HG02588 (cell line): ENCODE results near the gene ST7.
"Not testable (repeated sequence)": the region's sequence is repeated elsewhere in the genome, so short reads cannot be mapped to it uniquely, and the experiment has no call there.

Source experiments
- ATAC-seq: cut with Tn5 transposase; IDR thresholded peaks from one replicate; pipeline ENCODE4 v1.9.1; 2021; ENCODE audit warnings: mild to moderate bottlenecking, moderate library complexity; ENCODE audit not compliant: unreplicated experiment

The ST7 gene

GRCh38 chr7:116949941-116950801 is 3.1 kb upstream of the ST7 start:
- no peak for ATAC-seq

- no peak for ATAC-seq
Measured at GRCh38 chr7:116950889-116951351, 2.4 kb upstream of the ST7 start.

DNA sequence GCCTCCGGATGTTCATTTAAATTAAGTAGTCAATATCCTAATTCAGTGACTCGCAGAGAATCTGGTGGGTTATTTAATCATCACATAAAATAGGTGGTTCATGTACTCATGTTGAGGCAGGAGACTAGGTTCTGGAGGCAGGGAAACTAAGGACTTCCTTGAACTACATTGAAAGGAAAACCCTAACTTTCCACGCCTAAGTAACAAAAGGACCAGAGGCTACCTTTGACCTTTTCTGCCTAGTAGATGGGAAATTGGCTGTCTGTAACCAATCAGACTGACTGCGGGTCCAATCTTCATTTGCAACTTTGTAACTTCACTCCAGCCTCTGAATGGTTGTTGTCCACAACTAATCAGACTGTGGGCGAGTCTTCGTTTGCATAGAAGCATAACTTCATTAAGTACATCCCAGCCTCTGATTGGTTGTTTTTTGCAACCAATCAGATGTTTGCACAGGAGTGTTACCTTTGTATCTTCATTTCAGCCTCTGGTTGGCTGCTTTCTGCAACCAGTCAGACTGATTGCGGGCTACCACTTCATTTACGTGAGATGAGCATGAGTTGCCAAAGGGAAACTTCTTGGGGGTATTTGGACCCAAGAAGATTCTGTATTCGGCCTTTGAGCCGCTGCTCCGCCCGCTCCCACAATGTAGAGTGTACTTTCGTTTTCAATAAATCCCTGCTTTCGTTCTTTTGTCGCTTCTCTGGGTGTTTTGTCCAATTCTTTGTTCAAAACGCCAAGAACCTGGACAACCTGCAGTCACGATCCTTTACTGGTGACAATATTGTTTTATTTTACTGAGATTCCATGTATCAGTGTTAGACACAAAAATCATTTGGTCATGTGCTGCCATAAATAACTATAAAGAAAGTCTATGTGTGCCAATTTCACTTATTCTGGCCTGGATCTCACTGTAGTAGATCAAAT is 1.7 kb upstream of the ST7 start:
- ATAC-seq, result no peak

GRCh38 chr7:116952635-116953371 is 498 bp upstream of the ST7 start:
- ATAC-seq, result no peak

DNA sequence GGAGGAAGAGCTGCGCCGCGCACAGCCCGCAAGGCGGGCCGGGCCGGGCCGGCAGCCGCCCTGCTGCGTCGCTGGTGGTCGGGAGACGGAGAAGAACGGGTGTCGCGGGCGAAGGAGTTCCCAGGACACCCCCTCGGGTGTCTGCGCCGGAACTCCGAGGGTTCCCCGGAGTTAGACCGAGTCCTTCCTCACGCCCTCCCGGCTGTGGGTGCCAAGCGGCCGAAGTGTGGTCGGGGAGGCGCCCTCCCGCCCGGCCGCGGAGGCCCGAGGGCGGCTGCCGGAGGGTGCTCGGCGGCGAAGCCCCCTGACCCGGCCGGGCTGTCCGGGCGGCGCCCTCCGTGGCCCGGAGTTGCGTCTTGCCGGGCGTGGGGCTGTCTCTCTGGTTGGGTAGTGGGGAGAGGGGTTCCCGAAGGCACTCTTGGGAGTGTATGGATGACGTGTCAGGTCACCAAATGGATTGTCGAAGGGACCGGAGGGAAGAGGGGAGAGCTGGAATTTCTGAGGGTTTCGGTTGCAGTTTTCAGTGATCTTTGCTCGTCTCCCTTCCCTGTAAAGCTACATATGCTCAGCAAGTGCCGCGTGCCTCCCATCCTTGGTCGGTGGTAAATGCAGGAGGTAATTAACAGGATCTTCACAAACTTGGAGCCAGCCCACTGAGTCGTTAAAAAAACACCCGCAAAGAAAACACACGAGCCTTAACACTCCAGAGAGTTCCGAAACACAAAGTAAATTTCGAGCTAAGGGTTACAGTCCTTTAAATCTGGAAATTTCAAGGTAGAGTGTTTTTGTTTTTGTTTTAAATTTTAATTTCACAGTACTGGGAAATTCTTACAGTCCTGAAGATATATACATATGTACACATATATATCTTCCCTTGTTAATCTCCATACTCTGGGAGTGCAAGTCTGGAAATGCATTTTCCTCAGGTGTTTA is 871 bp downstream of the ST7 start:
- ATAC-seq, result peak; percentile 19

DNA sequence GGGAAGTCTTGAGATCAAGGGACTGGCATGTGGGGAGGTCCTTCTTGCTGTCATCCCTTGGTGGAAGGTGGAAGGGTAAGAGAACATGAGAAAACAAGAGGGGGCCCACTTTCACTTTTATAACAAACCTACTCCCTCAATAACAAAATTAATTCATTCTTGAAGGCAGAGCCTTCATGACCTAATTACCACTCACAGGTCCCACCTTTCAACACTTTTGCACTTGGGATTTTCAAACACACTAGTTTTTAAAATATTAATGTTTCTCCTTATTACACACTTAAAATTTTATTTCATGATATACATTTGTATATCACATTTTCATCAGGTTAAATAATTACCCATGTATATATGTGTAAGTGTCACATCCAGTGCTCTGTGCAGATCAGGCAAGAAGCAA is 2.0 kb downstream of the ST7 start:
- no peak for ATAC-seq

- ATAC-seq, result peak; percentile 66
Measured at GRCh38 chr7:116955801-116956476, 2.6 kb downstream of the ST7 start.

- ATAC-seq, result no peak
Measured at GRCh38 chr7:116956477-116956804, 3.1 kb downstream of the ST7 start.

DNA sequence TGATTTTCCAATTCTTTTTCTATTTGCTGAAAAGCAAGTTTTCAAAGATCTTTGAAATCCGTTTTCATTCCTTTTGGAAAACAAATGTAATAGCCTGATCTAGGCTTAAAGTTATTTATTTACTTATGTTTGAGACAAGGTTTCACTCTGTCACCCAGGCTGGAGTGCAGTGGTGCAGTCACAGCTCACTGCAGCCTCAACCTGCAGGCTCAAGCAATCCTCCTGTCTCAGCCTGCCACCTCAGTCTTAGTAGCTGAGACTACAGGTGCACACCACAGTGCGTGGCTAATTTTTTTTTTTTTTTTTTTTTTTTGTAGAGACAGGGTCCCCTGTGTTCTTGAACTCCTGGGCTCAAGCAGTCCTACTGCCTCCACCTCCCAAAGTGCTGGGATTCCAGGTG is 4.6 kb downstream of the ST7 start:
- ATAC-seq, result no peak

GRCh38 chr7:116961966-116962673 is 8.8 kb downstream of the ST7 start:
- not testable (repeated sequence) for ATAC-seq

DNA sequence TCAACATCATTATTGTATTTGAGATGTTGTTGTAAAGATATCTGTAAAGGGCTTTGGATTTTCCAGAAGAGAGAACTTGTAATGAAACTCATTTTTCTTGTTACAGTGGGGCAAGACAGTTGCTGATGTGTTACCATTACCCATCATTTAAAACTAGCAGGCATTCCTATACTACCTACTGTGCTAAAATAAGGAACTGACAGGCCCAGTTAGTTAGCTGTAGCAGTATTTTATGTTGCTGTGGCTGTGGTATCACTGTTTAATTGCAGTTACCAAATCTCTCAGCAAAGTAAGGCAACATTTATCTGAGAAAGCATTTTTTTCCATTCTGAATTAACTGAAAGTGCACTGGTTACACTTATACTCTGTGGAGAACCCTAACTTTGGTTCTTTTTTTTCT is 9.9 kb downstream of the ST7 start:
- ATAC-seq, result no peak

- ATAC-seq, result no peak
Measured at GRCh38 chr7:116966601-116967000, 13.3 kb downstream of the ST7 start.

DNA sequence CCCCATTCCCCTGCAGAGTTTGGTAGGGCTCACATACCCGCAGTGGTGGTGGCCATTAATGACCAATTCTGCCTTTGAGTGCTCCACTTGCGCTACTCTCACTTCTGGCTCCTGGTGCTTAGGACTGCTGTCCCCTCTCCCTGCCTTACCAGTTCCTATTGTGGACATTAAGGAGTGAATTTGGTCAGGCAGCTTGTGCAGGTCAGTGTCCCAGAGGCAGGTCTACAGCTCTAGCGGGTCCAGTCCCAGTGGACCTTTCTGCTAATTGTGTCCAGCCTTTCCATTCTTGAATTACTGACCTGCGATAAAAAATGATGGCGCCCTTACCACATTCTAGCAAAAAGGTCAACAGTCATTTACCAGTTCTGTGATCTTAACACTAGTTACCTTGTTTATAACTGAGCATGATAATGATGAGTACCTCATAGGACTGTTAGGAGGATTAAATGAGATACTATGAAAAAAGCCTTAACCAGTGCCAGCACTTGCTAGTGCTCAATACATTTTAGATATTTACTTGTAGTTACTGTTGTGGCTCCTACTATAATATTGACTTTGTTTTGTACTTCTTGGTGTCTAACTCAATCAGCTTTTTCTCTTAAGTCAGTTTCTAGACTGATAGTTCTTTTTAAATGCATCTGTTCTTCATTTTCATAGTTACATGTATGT is 14.1 kb downstream of the ST7 start:
- ATAC-seq, result no peak

DNA sequence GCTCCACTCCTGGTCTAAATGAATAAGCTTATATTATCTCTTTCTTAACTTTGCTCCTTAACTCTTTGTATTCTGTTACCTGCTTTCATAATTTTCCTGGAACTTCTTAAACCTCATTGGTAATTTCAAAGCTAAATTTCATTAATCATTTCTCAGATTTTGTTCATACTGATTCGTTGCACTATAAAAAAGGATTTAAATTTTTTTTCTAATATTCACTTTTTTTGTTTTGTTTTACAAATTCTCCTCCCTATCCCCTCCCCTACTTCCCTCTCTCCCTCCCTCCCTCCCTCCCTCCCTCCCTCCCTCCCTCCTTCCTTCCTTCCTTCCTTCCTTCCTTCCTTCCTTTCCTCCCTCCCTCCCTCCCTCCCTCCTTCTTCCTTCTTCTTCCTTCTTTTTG is 14.7 kb downstream of the ST7 start:
- no peak for ATAC-seq

DNA sequence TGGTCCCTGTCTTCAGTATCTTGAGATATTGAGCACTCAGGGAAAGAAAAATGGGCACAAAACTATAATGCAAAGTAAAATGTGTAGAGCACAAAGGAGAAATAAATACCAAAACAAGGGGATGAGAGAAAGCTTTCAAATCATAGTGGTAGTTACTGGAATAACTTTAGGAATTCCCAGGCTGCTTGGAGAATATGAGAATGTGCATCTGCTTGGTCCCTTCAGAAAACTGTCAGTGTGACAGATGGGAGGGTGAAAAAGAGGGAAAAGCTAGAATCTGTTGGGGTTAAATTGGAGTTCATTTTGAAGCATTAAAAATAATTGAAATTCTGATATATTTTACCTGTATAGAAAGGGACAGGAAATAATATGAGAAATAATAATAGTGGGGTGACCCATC is 15.3 kb downstream of the ST7 start:
- ATAC-seq, result no peak

- no peak for ATAC-seq
Measured at GRCh38 chr7:116969371-116969902, 16.1 kb downstream of the ST7 start.

GRCh38 chr7:116970238-116970910 is 17.1 kb downstream of the ST7 start:
- ATAC-seq, result peak; percentile 66

- ATAC-seq, result not testable (repeated sequence)
Measured at GRCh38 chr7:116971153-116971552, 17.9 kb downstream of the ST7 start.
